Astrocyte (in vitro differentiated cells and primary cell): Measurements from ENCODE around the gene ISY1. TPM values are rescaled to one million over a fixed set of nuclear protein-coding genes. Genes with fewer than 3 reads are reported as not detected.

Experiments
- DNase-seq: peaks from one replicate; pipeline ENCODE4 v3.0.0-alpha.2; 2010; ENCODE audit warnings: low read depth
- FAIRE-seq: peaks from 2 replicates; lab custom pipeline; 2011; peaks lifted over from hg19 to GRCh38; lab: Jason Lieb, UNC
- H2AFZ ChIP-seq: 2 replicates; pipeline ENCODE4 v1.6.0; 2012; ENCODE audit warnings: low read depth, low read length, inconsistent platforms
- H3K27ac ChIP-seq: 2 replicates; pipeline ENCODE4 v1.5.1; 2011; ENCODE audit warnings: low read depth, low read length, inconsistent platforms
- H3K27me3 ChIP-seq: 2 replicates; pipeline ENCODE4 v1.6.0; 2011; ENCODE audit warnings: low read length, inconsistent platforms; ENCODE audit not compliant: insufficient read depth
- H3K36me3 ChIP-seq: 2 replicates; pipeline ENCODE4 v1.5.1; 2011; ENCODE audit warnings: low read length, inconsistent platforms; ENCODE audit not compliant: insufficient read depth
- H3K4me1 ChIP-seq: 2 replicates; pipeline ENCODE4 v1.5.1; 2011; ENCODE audit warnings: low read length, inconsistent platforms; ENCODE audit not compliant: insufficient read depth
- H3K4me2 ChIP-seq: 2 replicates; pipeline ENCODE4 v1.6.0; 2012; ENCODE audit warnings: low read length, inconsistent platforms
- H3K4me3 ChIP-seq: 2 replicates; pipeline ENCODE4 v1.5.1; 2011; ENCODE audit warnings: low read depth, mild to moderate bottlenecking, low read length, inconsistent platforms; ENCODE audit not compliant: insufficient read depth
- H3K79me2 ChIP-seq: 2 replicates; pipeline ENCODE4 v1.6.0; 2012; ENCODE audit warnings: mild to moderate bottlenecking, low read length, inconsistent platforms; ENCODE audit not compliant: insufficient read depth
- H3K9ac ChIP-seq: 2 replicates; pipeline ENCODE4 v1.6.0; 2012; ENCODE audit warnings: mild to moderate bottlenecking, low read length, inconsistent platforms
- H3K9me3 ChIP-seq: 2 replicates; pipeline ENCODE4 v1.5.1; 2012; ENCODE audit warnings: low read depth, mild to moderate bottlenecking, low read length, inconsistent platforms; ENCODE audit not compliant: insufficient read depth
- H4K20me1 ChIP-seq: 2 replicates; pipeline ENCODE4 v1.6.0; 2012; ENCODE audit warnings: low read length, inconsistent platforms; ENCODE audit not compliant: insufficient read depth
- H3K27ac Mint-ChIP-seq: one replicate; pipeline ENCODE4 v1.8.0; 2021; ENCODE audit warnings: mild to moderate bottlenecking, mixed read lengths; ENCODE audit not compliant: unreplicated experiment
- H3K27me3 Mint-ChIP-seq: one replicate; pipeline ENCODE4 v1.8.0; 2021; ENCODE audit warnings: low read depth, mixed read lengths; ENCODE audit not compliant: unreplicated experiment
- H3K36me3 Mint-ChIP-seq: one replicate; pipeline ENCODE4 v1.8.0; 2021; ENCODE audit warnings: low read depth, mixed read lengths; ENCODE audit not compliant: unreplicated experiment
- H3K4me1 Mint-ChIP-seq: one replicate; pipeline ENCODE4 v1.8.0; 2021; ENCODE audit warnings: low read depth, mixed read lengths; ENCODE audit not compliant: unreplicated experiment
- H3K4me3 Mint-ChIP-seq: one replicate; pipeline ENCODE4 v1.8.0; 2021; ENCODE audit warnings: mild to moderate bottlenecking, moderate library complexity, mixed read lengths; ENCODE audit not compliant: unreplicated experiment
- H3K9me3 Mint-ChIP-seq: one replicate; pipeline ENCODE4 v1.8.0; 2021; ENCODE audit warnings: mild to moderate bottlenecking, mixed read lengths; ENCODE audit not compliant: unreplicated experiment
- EZH2 ChIP-seq: IDR thresholded peaks from 2 replicates; pipeline ENCODE4 v1.6.1; 2012; ENCODE audit warnings: mild to moderate bottlenecking, low read length, inconsistent platforms; ENCODE audit not compliant: insufficient read depth
- total RNA-seq: library from RNA; stranded (reverse); gene quantifications from 2 replicates; pipeline ENCODE4 v1.2.1, GENCODE V29; 2021
- TF ChIP-seq, protein P1 (sequence below): IDR thresholded peaks from 2 replicates; pipeline ENCODE4 v1.5.1; 2011; ENCODE audit warnings: low read depth, mild to moderate bottlenecking, inconsistent platforms, low read length, moderate library complexity; ENCODE audit not compliant: insufficient read depth

ISY1 gene
- total RNA-seq, 1 donor from 2014 or later, result 26.6 TPM

DNA sequence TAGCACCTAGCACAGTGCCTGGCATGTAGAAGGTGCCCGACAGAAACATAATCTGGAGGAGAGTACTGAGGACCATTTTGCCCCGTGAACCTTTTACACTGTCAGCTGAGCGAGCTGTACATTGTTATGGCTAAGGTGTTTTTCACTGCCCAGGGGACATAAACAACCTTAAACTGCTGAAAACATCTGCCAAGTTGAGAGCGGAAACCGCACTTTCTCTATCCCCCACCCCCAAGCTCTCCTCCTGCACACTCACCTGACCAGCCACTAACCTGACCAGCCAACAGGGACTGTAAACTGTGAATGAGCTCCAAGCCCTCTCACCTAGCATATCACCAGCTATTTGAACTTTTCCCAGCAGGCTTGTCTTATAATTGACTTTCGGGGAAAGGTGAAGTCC is 56.8 kb downstream of the ISY1 start:
- Histone ChIP-seq H3K27ac (no peak overlapping the region), H3K9me3 (no peaks in the 10 kb centered on the region), H3K4me1 (no peaks in the 10 kb centered on the region), H2AFZ (no peak overlapping the region), H3K79me2 (peaks cover 59% of the 10 kb centered on the region), H4K20me1 (peaks cover 85% of the 10 kb centered on the region), H3K4me2 (no peak overlapping the region), H3K4me3 (no peak overlapping the region), H3K27me3 (no peaks in the 10 kb centered on the region), H3K36me3 (no peaks in the 10 kb centered on the region), H3K9ac (no peak overlapping the region)
- TF ChIP-seq, protein P1, sequence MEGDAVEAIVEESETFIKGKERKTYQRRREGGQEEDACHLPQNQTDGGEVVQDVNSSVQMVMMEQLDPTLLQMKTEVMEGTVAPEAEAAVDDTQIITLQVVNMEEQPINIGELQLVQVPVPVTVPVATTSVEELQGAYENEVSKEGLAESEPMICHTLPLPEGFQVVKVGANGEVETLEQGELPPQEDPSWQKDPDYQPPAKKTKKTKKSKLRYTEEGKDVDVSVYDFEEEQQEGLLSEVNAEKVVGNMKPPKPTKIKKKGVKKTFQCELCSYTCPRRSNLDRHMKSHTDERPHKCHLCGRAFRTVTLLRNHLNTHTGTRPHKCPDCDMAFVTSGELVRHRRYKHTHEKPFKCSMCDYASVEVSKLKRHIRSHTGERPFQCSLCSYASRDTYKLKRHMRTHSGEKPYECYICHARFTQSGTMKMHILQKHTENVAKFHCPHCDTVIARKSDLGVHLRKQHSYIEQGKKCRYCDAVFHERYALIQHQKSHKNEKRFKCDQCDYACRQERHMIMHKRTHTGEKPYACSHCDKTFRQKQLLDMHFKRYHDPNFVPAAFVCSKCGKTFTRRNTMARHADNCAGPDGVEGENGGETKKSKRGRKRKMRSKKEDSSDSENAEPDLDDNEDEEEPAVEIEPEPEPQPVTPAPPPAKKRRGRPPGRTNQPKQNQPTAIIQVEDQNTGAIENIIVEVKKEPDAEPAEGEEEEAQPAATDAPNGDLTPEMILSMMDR, result no peak
- TF ChIP-seq EZH2, result no peak
- DNase-seq (no peak), FAIRE-seq (no peak)
- Mint-ChIP-seq H3K9me3 (peaks cover 2% of the 10 kb centered on the region), H3K27me3 (no peaks in the 10 kb centered on the region), H3K36me3 (peaks cover 19% of the 10 kb centered on the region), H3K4me3 (no peak overlapping the region), H3K27ac (no peak overlapping the region), H3K4me1 (peaks cover 6% of the 10 kb centered on the region)

DNA sequence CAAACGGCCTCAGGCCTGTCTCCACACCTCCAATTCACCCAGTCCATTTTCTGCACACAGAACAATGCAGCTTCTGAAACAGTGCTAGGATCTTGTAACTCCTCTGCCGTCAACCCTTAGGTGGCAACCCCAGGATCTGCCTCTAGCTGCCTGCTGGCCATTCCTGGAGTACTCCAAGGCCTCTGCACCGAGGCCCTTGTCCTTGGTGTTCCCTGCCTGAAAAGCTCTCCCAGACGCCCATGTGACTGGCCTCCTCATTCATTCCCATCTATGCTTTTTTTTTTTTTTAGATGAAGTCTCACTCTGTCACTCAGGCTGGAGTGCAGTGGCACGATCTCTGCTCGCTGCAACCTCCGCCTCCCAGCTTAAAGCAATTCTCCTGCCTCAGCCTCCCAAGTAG is 57.6 kb downstream of the ISY1 start:
- Histone ChIP-seq H3K9me3 (no peaks in the 10 kb centered on the region), H3K79me2 (peaks cover 56% of the 10 kb centered on the region), H3K4me3 (no peak overlapping the region), H2AFZ (no peak overlapping the region), H3K27ac (no peak overlapping the region), H4K20me1 (peaks cover 81% of the 10 kb centered on the region), H3K27me3 (no peaks in the 10 kb centered on the region), H3K36me3 (no peaks in the 10 kb centered on the region), H3K9ac (no peak overlapping the region), H3K4me1 (no peaks in the 10 kb centered on the region), H3K4me2 (no peak overlapping the region)
- TF ChIP-seq EZH2, result no peak
- TF ChIP-seq, protein P1, result no peak
- Mint-ChIP-seq H3K36me3 (peaks cover 16% of the 10 kb centered on the region), H3K9me3 (peaks cover 2% of the 10 kb centered on the region), H3K27me3 (no peaks in the 10 kb centered on the region), H3K4me1 (peaks cover 6% of the 10 kb centered on the region), H3K4me3 (no peak overlapping the region), H3K27ac (peak overlapping the region; percentile 26)
- FAIRE-seq, result no peak
- DNase-seq, result no peak

- Histone ChIP-seq H3K4me1 (no peaks in the 10 kb centered on the region), H4K20me1 (peaks cover 81% of the 10 kb centered on the region), H2AFZ (no peak overlapping the region), H3K36me3 (no peaks in the 10 kb centered on the region), H3K4me2 (no peak overlapping the region), H3K9ac (no peak overlapping the region), H3K4me3 (no peak overlapping the region), H3K27ac (no peak overlapping the region), H3K79me2 (peaks cover 56% of the 10 kb centered on the region), H3K9me3 (no peaks in the 10 kb centered on the region), H3K27me3 (no peaks in the 10 kb centered on the region)
- no peak overlapping the region for H3K4me3 Mint-ChIP-seq
- H3K36me3 Mint-ChIP-seq, result peaks cover 18% of the 10 kb centered on the region
- H3K27ac Mint-ChIP-seq, result peak overlapping the region; percentile 41
- no peak for DNase-seq
- peaks cover 6% of the 10 kb centered on the region for H3K4me1 Mint-ChIP-seq
- no peak for FAIRE-seq
- peaks cover 2% of the 10 kb centered on the region for H3K9me3 Mint-ChIP-seq
- TF ChIP-seq, protein P1, result no peak
- no peak for TF ChIP-seq EZH2
- no peaks in the 10 kb centered on the region for H3K27me3 Mint-ChIP-seq
Observed at GRCh38 chr3:129101370-129102138, 59.3 kb downstream of the ISY1 start.
